OCI-LY3 (cell line): ENCODE measurements around the gene C11orf21.

ENCODE experiments used
- H2AFZ ChIP-seq: fragments of 200-600, 300-600 bp; shearing (Covaris generic); 2 replicates; pipeline ENCODE4 v1.6.0; 2014; ENCODE audit warnings: antibody characterized with exemption, low read depth, low read length
- H3K27ac ChIP-seq: fragments of 200-600, 300-600 bp; sonication (generic); 2 replicates; pipeline ENCODE4 v1.5.1; 2014; ENCODE audit warnings: mild to moderate bottlenecking, low read length, moderate library complexity, mixed read lengths
- H3K27me3 ChIP-seq: fragments of 200-600, 300-600 bp; sonication (generic); 2 replicates; pipeline ENCODE4 v1.6.1; 2014; ENCODE audit warnings: low read depth, low read length, mixed read lengths
- H3K36me3 ChIP-seq: fragments of 200-600, 300-600 bp; sonication (generic); replicated peaks from 2 replicates; pipeline ENCODE3; 2014; ENCODE audit warnings: low read depth, low read length, mixed read lengths
- H3K4me1 ChIP-seq: fragments of 300-600, 200-600 bp; sonication (generic); 2 replicates; pipeline ENCODE4 v1.6.1; 2014; ENCODE audit warnings: low read length, mixed read lengths
- H3K4me2 ChIP-seq: fragments of 200-600, 300-600 bp; sonication (generic); 2 replicates; pipeline ENCODE4 v1.6.1; 2014; ENCODE audit warnings: low read length, mixed read lengths
- H3K4me3 ChIP-seq: fragments of 300-600, 200-600 bp; sonication (generic); 2 replicates; pipeline ENCODE4 v1.5.1; 2014; ENCODE audit warnings: antibody characterized with exemption, mild to moderate bottlenecking, low read length, moderate library complexity
- H3K79me2 ChIP-seq: fragments of 300-600, 200-600 bp; shearing (Covaris generic); 2 replicates; pipeline ENCODE4 v1.6.1; 2014; ENCODE audit warnings: mild to moderate bottlenecking, low read length, mixed read lengths
- H3K9ac ChIP-seq: fragments of 300-600, 200-600 bp; shearing (Covaris generic); 2 replicates; pipeline ENCODE4 v1.6.0; 2014; ENCODE audit warnings: mild to moderate bottlenecking, low read length, moderate library complexity
- H3K9me3 ChIP-seq: fragments of 200-600, 300-600 bp; shearing (Covaris generic); 2 replicates; pipeline ENCODE4 v1.6.1; 2014; ENCODE audit warnings: low read length, mixed read lengths; ENCODE audit not compliant: insufficient read depth
- H4K20me1 ChIP-seq: fragments of 200-600, 300-600 bp; sonication (generic); 2 replicates; pipeline ENCODE4 v1.6.1; 2016; ENCODE audit warnings: low read length, mixed read lengths; ENCODE audit not compliant: insufficient read depth
- CTCF ChIP-seq: fragments of 200-600, 300-600 bp; sonication (generic); IDR thresholded peaks from 2 replicates; pipeline ENCODE4 v1.5.1; 2014; ENCODE audit warnings: antibody characterized with exemption, low read length, low read depth
- EZH2phosphoT487 ChIP-seq: fragments of 200-600 bp; shearing (Covaris generic); IDR thresholded peaks from 2 replicates; pipeline ENCODE4 v1.6.1; 2018; ENCODE audit warnings: antibody characterized with exemption, mixed run types, low read depth

Gene C11orf21

DNA sequence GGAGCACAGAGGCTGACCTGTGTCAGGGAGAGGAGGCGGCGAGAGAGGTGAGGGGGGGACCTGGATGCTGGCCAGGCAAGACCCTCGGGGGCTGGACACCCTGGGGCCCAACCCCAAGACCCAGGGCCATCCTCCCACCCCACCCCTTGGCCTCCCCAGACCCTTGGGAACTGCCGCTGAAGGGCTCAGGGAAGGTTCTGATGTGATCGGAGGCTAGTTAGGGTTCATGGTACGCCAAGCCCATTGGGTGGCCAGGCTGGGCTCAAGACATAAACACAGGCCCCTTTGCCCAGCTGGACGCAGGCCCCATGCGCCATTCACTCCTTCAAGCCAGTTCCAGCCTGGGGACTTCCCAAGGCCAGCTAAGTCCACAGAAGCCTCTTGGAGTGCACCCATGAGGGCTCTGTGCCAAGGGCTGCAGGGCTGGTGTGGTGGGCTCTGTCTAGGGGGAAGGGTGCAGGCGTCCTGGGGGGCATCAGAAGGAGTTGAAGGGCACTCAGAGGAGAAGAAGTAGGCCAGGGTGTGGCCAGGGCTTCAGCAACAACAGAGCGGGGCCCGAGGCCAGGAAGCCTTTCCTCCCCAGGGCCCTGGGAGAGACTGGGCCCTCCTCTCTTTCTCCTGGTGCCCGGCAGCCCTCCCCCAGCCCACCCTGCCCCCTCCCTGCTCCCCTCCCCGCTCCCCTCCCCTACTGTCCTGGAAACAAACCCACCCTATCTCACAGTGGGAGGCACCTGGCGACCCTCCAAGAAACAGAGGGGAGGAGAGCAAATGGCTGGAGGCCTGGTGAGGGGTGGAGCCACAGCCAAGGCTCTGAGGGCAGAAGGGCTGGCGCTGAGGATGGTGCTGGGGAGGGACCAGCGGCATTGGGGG lies 13.0 kb upstream of the C11orf21 start:
- no peak overlapping the region for H3K9ac ChIP-seq
- TF ChIP-seq CTCF (no peak), EZH2phosphoT487 (no peak)

GRCh38 chr11:2314136-2314524 lies 12.4 kb upstream of the C11orf21 start:
- H3K27me3 ChIP-seq, result no peaks in the 10 kb centered on the region
- H2AFZ ChIP-seq, result no peak overlapping the region
- no peaks in the 10 kb centered on the region for H3K9me3 ChIP-seq
- TF ChIP-seq CTCF (no peak), EZH2phosphoT487 (no peak)
- no peaks in the 10 kb centered on the region for H3K36me3 ChIP-seq
- no peaks in the 10 kb centered on the region for H3K79me2 ChIP-seq
- H4K20me1 ChIP-seq, result no peaks in the 10 kb centered on the region
- H3K27ac ChIP-seq, result no peak overlapping the region
- H3K9ac ChIP-seq, result no peak overlapping the region
- H3K4me2 ChIP-seq, result no peak overlapping the region
- H3K4me3 ChIP-seq, result no peak overlapping the region
- H3K4me1 ChIP-seq, result no peaks in the 10 kb centered on the region

More for the DNA sequence above, 13.0 kb upstream of the C11orf21 start:
- H3K36me3 ChIP-seq, result no peaks in the 10 kb centered on the region
- no peak overlapping the region for H3K27ac ChIP-seq
- no peaks in the 10 kb centered on the region for H3K9me3 ChIP-seq
- no peaks in the 10 kb centered on the region for H3K27me3 ChIP-seq
- H4K20me1 ChIP-seq, result no peaks in the 10 kb centered on the region
- H3K4me3 ChIP-seq, result no peak overlapping the region
- no peak overlapping the region for H3K4me2 ChIP-seq
- H2AFZ ChIP-seq, result no peak overlapping the region
- no peaks in the 10 kb centered on the region for H3K79me2 ChIP-seq
- H3K4me1 ChIP-seq, result no peaks in the 10 kb centered on the region

GRCh38 chr11:2313051-2313951 lies 11.6 kb upstream of the C11orf21 start:
- no peak for TF ChIP-seq CTCF
- TF ChIP-seq EZH2phosphoT487, result no peak
- H3K4me1 ChIP-seq, result no peaks in the 10 kb centered on the region

More at GRCh38 chr11:2313051-2313951, 11.6 kb upstream of the C11orf21 start:
- no peak overlapping the region for H3K4me3 ChIP-seq
- no peak overlapping the region for H3K9ac ChIP-seq
- no peaks in the 10 kb centered on the region for H3K36me3 ChIP-seq
- H3K27me3 ChIP-seq, result no peaks in the 10 kb centered on the region
- no peak overlapping the region for H2AFZ ChIP-seq
- H3K4me2 ChIP-seq, result no peak overlapping the region
- no peaks in the 10 kb centered on the region for H4K20me1 ChIP-seq
- no peaks in the 10 kb centered on the region for H3K79me2 ChIP-seq
- no peaks in the 10 kb centered on the region for H3K9me3 ChIP-seq
- H3K27ac ChIP-seq, result no peak overlapping the region
